ENCODE data around the gene CSF1. TPM values are rescaled to one million over a fixed set of nuclear protein-coding genes. Genes with fewer than 3 reads are reported as not detected.

CSF1 gene
- total RNA-seq, 1 donor from 2014 or later = 140 TPM

DNA sequence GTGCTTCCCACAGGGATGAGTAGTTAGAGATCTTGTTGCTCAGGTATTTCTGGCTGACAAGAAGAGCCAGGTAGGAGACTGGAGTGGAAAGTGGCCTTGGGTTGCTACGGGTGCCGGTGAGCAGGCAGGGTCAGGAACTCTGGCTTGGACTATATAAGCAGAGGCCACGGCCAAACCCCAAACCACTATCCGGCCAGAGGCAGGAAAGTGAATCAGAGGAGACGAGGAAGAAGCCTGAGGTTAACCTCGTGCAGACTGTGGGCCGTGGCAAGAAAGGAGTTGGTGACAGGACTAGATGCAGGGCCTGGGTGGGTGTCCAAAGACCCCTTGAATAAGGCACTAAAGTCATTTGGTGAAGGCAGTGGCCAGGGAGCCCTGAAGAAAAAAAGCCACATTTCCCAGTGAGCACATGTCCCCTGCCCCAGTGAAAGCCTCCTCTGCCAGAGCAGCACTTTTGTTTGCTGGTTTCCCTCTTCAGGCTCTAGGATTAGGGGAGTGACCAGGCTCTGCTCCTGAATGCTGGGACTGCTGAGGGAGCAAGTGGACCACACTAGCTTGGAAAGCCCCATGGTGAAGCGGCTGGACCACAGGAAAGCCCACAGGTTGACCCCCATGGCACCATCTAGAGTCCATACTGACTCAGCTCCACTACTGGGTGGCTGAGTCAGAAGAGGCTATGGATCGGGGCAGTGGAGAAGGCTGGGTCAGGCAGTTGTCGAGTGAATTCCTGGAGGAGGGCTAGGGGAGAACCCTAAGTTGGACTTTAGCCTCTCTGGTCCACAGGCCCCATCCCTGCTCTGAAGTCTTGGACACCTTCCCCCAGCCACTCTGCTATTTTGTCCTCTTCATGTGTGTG is 23.4 kb downstream of the CSF1 start:
- intact Hi-C loops (cut with DNase I) = loop anchor here (5.0 kb wide), 1 partner anchor 43 kb away; no protein-coding TSS in a partner anchor
- Histone ChIP-seq H3K9me3 (peaks cover 3 to 13% of the 10 kb centered on the region in 2 donors), H3K27me3 (no peaks in the 10 kb centered on the region), H3K4me1 (peaks cover 4 to 25% of the 10 kb centered on the region in 2 donors), H3K27ac (no peak overlapping the region), H3K36me3 (peaks cover 9 to 12% of the 10 kb centered on the region in 2 donors), H3K4me3 (no peak overlapping the region)
- TF ChIP-seq, protein P1, sequence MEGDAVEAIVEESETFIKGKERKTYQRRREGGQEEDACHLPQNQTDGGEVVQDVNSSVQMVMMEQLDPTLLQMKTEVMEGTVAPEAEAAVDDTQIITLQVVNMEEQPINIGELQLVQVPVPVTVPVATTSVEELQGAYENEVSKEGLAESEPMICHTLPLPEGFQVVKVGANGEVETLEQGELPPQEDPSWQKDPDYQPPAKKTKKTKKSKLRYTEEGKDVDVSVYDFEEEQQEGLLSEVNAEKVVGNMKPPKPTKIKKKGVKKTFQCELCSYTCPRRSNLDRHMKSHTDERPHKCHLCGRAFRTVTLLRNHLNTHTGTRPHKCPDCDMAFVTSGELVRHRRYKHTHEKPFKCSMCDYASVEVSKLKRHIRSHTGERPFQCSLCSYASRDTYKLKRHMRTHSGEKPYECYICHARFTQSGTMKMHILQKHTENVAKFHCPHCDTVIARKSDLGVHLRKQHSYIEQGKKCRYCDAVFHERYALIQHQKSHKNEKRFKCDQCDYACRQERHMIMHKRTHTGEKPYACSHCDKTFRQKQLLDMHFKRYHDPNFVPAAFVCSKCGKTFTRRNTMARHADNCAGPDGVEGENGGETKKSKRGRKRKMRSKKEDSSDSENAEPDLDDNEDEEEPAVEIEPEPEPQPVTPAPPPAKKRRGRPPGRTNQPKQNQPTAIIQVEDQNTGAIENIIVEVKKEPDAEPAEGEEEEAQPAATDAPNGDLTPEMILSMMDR (IDR thresholded peaks at IDR 0.05) = no peak
- no peak for DNase-seq (ENCODE audit: low spot score in 2 of 2)

DNA sequence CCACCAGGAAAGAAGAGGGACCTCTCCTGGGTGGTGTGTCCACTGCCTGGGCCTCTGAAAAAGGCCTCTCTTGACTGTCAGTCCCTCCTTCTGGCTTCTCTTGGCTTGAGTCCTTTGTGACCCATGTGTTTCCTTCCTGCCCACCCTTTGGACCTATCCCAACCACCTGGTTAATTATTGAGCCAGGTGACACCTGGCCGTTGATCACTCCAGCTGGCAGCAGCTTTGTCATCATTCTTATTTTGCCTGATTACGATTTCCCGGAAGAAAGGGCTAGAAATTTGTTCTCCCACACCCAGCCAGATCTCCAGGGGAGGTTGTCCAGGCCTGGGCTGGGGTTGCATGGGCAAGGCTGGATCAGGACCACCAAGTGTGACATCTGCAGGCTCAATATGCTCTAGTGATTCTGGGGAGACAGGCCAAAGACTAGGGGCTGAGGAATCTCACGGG is 24.8 kb downstream of the CSF1 start:
- Histone ChIP-seq H3K27me3 (no peaks in the 10 kb centered on the region), H3K4me1 (peaks cover 0 to 13% of the 10 kb centered on the region in 2 donors), H3K36me3 (no peaks in the 10 kb centered on the region), H3K4me3 (no peak overlapping the region), H3K27ac (no peak overlapping the region), H3K9me3 (peaks cover 3 to 13% of the 10 kb centered on the region in 2 donors)
- intact Hi-C loops (cut with DNase I) = no loop called here
- TF ChIP-seq, protein P1 (IDR thresholded peaks at IDR 0.05) = no peak
- no peak for DNase-seq (ENCODE audit: low spot score in 2 of 2)

DNA sequence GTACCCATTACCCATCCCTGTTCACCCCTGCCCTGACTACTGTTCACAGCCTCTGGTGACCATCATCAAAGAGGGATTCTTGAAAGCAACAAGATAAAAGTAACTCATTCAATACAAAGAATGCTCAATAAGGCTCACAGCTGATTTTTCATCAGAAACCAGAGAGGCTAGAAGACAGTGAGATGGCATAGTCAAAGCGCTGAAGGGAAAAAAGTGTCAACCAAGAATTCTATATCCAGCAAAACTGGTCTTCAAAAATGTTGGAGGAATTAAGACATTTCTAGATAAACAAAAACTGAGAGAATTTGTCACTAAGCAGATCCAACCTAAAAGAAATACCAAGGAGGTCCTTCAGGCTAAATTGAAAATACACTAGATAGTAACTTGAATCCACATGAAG is 27.1 kb downstream of the CSF1 start:
- Histone ChIP-seq H3K27me3 (no peaks in the 10 kb centered on the region), H3K9me3 (peaks cover 3 to 13% of the 10 kb centered on the region in 2 donors), H3K4me3 (no peak overlapping the region), H3K27ac (no peak overlapping the region), H3K36me3 (no peaks in the 10 kb centered on the region), H3K4me1 (peaks cover 0 to 2% of the 10 kb centered on the region in 2 donors)
- TF ChIP-seq, protein P1 (IDR thresholded peaks at IDR 0.05) = no peak
- no peak for DNase-seq (ENCODE audit: low spot score in 2 of 2)
- intact Hi-C loops (cut with DNase I) = no loop called here

DNA sequence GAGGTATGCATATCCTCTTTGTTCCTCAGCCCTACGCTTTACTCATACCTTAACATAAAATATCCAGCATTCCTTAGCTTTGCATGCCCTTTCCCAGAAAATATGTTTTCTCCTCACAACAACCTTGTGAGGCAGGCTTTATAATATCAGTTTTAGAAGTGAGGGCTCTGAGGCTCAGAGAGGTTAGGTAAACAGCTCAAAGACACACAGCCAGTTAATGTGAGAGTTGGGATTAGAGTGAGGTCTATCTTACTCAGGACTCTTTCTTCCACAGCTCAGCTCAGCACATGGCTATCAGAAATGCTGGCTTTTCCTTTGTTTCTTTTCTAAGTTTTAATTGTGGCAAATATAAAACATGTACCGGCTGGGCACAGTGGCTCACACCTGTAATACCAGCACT is 27.9 kb downstream of the CSF1 start:
- H3K9me3 ChIP-seq = peaks cover 3 to 13% of the 10 kb centered on the region in 2 donors

DNA sequence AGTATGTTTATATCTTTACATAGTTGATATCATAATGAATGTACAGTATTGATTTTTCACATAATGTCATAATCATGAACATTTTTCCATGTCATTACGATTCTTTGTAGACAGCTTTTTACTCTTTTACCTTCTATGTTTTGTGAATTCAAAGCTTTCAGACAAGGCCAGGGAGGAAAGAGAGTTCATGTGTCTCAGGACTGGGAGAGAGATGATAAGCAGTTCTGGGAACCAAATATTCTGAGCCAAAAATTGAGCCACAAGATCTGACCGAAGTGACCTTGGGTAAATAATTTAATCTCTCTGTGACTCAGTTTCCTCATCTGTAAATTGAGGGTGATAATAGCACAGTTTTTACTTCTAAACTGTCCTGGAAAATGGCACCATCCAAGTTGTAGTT is 31.8 kb downstream of the CSF1 start:
- TF ChIP-seq, protein P1 (IDR thresholded peaks at IDR 0.05) = no peak
- Histone ChIP-seq H3K27me3 (no peaks in the 10 kb centered on the region), H3K27ac (no peak overlapping the region), H3K9me3 (peaks cover 3 to 4% of the 10 kb centered on the region in 2 donors), H3K4me1 (no peaks in the 10 kb centered on the region), H3K36me3 (no peaks in the 10 kb centered on the region), H3K4me3 (no peak overlapping the region)
- intact Hi-C loops (cut with DNase I) = no loop called here
- no peak for DNase-seq (ENCODE audit: low spot score in 2 of 2)

More for the DNA sequence above, 27.9 kb downstream of the CSF1 start:
- Histone ChIP-seq H3K4me1 (peaks cover 0 to 2% of the 10 kb centered on the region in 2 donors), H3K36me3 (no peaks in the 10 kb centered on the region), H3K27me3 (no peaks in the 10 kb centered on the region), H3K4me3 (no peak overlapping the region), H3K27ac (no peak overlapping the region)
- TF ChIP-seq, protein P1 (IDR thresholded peaks at IDR 0.05) = no peak
- DNase-seq (ENCODE audit: low spot score in 2 of 2) = no peak
- intact Hi-C loops (cut with DNase I) = no loop called here

All from ascending aorta (tissue), 2 donors.